ENCODE results near the gene SF1.
"Not testable (repeated sequence)": the region's sequence is repeated elsewhere in the genome, so short reads cannot be mapped to it uniquely, and the experiment has no call there.

SF1 gene

GRCh38 chr11:64778473-64779298 is at the start of gene SF1:
Gene SF1, minus strand, starts transcription at chr11:64778542. Its CDS starts 150 bp downstream, at chr11:64778392.
- peak; percentile 100 for DNase-seq

- no peak for DNase-seq
These were observed 49.1 kb upstream of the SF1 start for GRCh38 chr11:64827451-64827839.

GRCh38 chr11:64826578-64827450 is 48.5 kb upstream of the SF1 start:
- no peak for DNase-seq

GRCh38 chr11:64826062-64826461 is 47.7 kb upstream of the SF1 start:
- DNase-seq: no peak

- DNase-seq: no peak
These were observed 45.3 kb upstream of the SF1 start for GRCh38 chr11:64823568-64824119.

GRCh38 chr11:64817476-64817875 is 39.1 kb upstream of the SF1 start:
- no peak for DNase-seq

- DNase-seq: not testable (repeated sequence)
These were observed 37.1 kb upstream of the SF1 start for GRCh38 chr11:64815433-64815832.

- DNase-seq: no peak
These were observed 36.4 kb upstream of the SF1 start for GRCh38 chr11:64814712-64815187.

GRCh38 chr11:64813826-64814225 is 35.5 kb upstream of the SF1 start:
- DNase-seq: no peak

GRCh38 chr11:64810891-64811272 is 32.5 kb upstream of the SF1 start:
- no peak for DNase-seq

GRCh38 chr11:64810271-64810890 is 32.0 kb upstream of the SF1 start, which contains the start of gene MEN1:
Gene MEN1, minus strand, starts transcription at chr11:64810551. Its CDS starts 442 bp downstream, at chr11:64810109.
- DNase-seq: peak; percentile 93

GRCh38 chr11:64809781-64810241 is 31.5 kb upstream of the SF1 start:
- peak; percentile 7 for DNase-seq

GRCh38 chr11:64805481-64805880 is 27.1 kb upstream of the SF1 start:
- no peak for DNase-seq

GRCh38 chr11:64804346-64805210 is 26.2 kb upstream of the SF1 start:
- DNase-seq: no peak

GRCh38 chr11:64803846-64804345 is 25.6 kb upstream of the SF1 start:
- DNase-seq: no peak

- DNase-seq: peak; percentile 84
These were observed 25.0 kb upstream of the SF1 start, which contains the start of gene MAP4K2 for GRCh38 chr11:64803158-64803845. Gene MAP4K2, minus strand, starts transcription at chr11:64803214. Its CDS starts 65 bp downstream, at chr11:64803149.

GRCh38 chr11:64802370-64803157 is 24.2 kb upstream of the SF1 start:
- DNase-seq: peak; percentile 48

- peak; percentile 15 for DNase-seq
These were observed 23.4 kb upstream of the SF1 start for GRCh38 chr11:64801561-64802369.

GRCh38 chr11:64801158-64801464 is 22.8 kb upstream of the SF1 start:
- no peak for DNase-seq

All from activated CD4-positive, alpha-beta T cell treated with anti-CD3 and anti-CD28 coated beads, Interleukin-2, amount 50 U/mL, for 16 hours (primary cell).